Osteoblast (primary cell): ENCODE results near the gene PTN. TPM values are rescaled to one million over a fixed set of nuclear protein-coding genes. Genes with fewer than 3 reads are reported as not detected.
A peak's percentile ranks its signal among the peaks of the same experiment; 100 is the strongest.

Experiments used
- DNase-seq: peaks from one replicate; pipeline ENCODE4 v3.0.0; 2011; ENCODE audit warnings: low spot score, mixed read lengths; ENCODE audit not compliant: insufficient read length; ENCODE audit errors: missing footprints
- H2AFZ ChIP-seq: 2 replicates; pipeline ENCODE4 v1.6.0; 2011; ENCODE audit warnings: mild to moderate bottlenecking, low read length
- H3K27ac ChIP-seq: 2 replicates; pipeline ENCODE4 v1.5.1; 2011; ENCODE audit warnings: mild to moderate bottlenecking, low read depth, low read length, moderate library complexity
- H3K27me3 ChIP-seq: 2 replicates; pipeline ENCODE4 v1.6.0; 2012; ENCODE audit warnings: mild to moderate bottlenecking, control low read depth, inconsistent platforms, low read length, moderate library complexity; ENCODE audit not compliant: insufficient read depth
- H3K36me3 ChIP-seq: 2 replicates; pipeline ENCODE4 v1.5.1; 2011; ENCODE audit warnings: mild to moderate bottlenecking, low read length, control low read depth, moderate library complexity; ENCODE audit not compliant: insufficient read depth
- H3K4me1 ChIP-seq: 2 replicates; pipeline ENCODE4 v1.5.1; 2011; ENCODE audit warnings: mild to moderate bottlenecking, low read length, control low read depth, moderate library complexity; ENCODE audit not compliant: insufficient read depth
- H3K4me2 ChIP-seq: 2 replicates; pipeline ENCODE4 v1.6.0; 2011; ENCODE audit warnings: mild to moderate bottlenecking, low read length; ENCODE audit not compliant: insufficient read depth
- H3K4me3 ChIP-seq: fragments of 200-600 bp; sonication (generic); 3 replicates; pipeline ENCODE4 v1.5.1; 2012; ENCODE audit warnings: mild to moderate bottlenecking, low read length, inconsistent platforms; ENCODE audit not compliant: insufficient read depth
- H3K79me2 ChIP-seq: 2 replicates; pipeline ENCODE4 v1.6.0; 2012; ENCODE audit warnings: mild to moderate bottlenecking, low read length, control low read depth, inconsistent platforms; ENCODE audit not compliant: insufficient read depth
- H3K9me3 ChIP-seq: 2 replicates; pipeline ENCODE4 v1.5.1; 2011; ENCODE audit warnings: low read depth, low read length, control low read depth
- H4K20me1 ChIP-seq: 2 replicates; pipeline ENCODE4 v1.6.0; 2012; ENCODE audit warnings: mild to moderate bottlenecking, low read length, control low read depth; ENCODE audit not compliant: insufficient read depth
- total RNA-seq: library from RNA; depleted of rRNA; stranded (reverse); fragments of >200 nt; gene quantifications from 2 replicates; pipeline ENCODE4 v1.2.3, GENCODE V29; 2012
- TF ChIP-seq, protein P1 (sequence below): IDR thresholded peaks from 2 replicates; pipeline ENCODE4 v1.5.1; 2011; ENCODE audit warnings: mild to moderate bottlenecking, low read depth, low read length, moderate library complexity; ENCODE audit errors: extremely low read depth

PTN gene
- total RNA-seq, 1 donor: 21.0 TPM

DNA sequence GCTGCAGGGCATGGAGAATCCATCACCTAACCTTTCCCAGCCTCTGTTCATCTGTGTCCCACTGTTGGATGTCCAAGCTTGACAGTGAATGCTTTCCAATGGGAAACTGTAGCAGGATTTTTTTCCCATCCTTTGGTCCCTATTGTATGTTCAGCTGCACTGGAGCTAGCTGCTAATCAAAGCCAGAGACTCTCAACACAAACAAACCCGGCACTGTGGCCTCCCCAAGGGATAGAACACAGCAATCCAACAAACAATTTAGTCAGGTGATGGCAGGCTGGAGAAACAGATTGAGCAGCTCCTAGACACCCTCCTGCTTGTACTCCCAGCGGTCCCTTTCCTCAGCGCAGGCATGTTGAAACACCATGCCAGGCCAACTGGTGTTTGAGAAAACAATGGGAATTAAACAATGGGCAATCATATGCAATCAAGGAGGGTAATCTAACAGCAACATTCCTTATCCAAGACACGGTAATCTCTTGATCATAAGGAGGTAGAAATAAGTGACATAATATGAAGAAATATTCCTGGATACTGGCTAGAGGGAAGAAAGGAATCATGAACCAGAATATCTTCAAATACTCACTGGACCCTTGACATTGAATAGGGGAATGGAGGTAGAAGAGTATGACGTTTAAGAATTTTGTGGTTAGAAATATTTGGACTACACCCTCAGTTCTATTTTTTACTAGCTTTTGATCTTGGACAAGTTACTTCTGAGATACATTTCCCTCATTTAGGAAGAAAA is 15.0 kb downstream of the PTN start:
- H3K9me3 ChIP-seq: no peaks in the 10 kb centered on the region
- H3K36me3 ChIP-seq: no peaks in the 10 kb centered on the region
- TF ChIP-seq, protein P1, sequence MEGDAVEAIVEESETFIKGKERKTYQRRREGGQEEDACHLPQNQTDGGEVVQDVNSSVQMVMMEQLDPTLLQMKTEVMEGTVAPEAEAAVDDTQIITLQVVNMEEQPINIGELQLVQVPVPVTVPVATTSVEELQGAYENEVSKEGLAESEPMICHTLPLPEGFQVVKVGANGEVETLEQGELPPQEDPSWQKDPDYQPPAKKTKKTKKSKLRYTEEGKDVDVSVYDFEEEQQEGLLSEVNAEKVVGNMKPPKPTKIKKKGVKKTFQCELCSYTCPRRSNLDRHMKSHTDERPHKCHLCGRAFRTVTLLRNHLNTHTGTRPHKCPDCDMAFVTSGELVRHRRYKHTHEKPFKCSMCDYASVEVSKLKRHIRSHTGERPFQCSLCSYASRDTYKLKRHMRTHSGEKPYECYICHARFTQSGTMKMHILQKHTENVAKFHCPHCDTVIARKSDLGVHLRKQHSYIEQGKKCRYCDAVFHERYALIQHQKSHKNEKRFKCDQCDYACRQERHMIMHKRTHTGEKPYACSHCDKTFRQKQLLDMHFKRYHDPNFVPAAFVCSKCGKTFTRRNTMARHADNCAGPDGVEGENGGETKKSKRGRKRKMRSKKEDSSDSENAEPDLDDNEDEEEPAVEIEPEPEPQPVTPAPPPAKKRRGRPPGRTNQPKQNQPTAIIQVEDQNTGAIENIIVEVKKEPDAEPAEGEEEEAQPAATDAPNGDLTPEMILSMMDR: no peak
- H4K20me1 ChIP-seq: no peaks in the 10 kb centered on the region
- no peak overlapping the region for H3K4me2 ChIP-seq
- no peak overlapping the region for H3K4me3 ChIP-seq
- H3K27me3 ChIP-seq: no peaks in the 10 kb centered on the region
- DNase-seq: no peak
- H3K79me2 ChIP-seq: no peaks in the 10 kb centered on the region
- H3K27ac ChIP-seq: no peak overlapping the region
- H2AFZ ChIP-seq: no peak overlapping the region
- peaks cover 9% of the 10 kb centered on the region for H3K4me1 ChIP-seq

DNA sequence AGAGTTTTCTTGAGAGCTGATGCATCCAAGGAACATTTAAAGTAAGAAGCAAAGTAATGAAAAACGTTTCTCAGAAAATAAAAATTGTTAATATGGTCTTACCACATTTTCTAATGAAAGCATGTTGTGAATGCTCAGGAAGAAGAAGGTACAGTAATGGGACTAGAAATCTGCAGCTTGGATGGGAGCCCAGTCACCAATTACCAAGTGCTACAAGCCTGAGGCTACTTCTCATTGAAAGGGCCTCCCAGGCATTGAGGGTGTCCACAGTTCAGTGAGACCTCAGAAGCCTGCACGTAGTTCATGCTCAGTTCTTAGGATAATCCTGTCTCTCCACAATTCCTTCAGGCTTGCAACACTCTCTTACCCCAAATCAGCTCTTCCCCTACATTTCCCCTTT is 17.6 kb downstream of the PTN start:
- H3K36me3 ChIP-seq: no peaks in the 10 kb centered on the region
- peaks cover 1% of the 10 kb centered on the region for H3K4me1 ChIP-seq
- peaks cover 3% of the 10 kb centered on the region for H3K9me3 ChIP-seq
- TF ChIP-seq, protein P1: no peak
- H3K27ac ChIP-seq: no peak overlapping the region
- H3K4me3 ChIP-seq: no peak overlapping the region
- no peak overlapping the region for H3K4me2 ChIP-seq
- peak; percentile 50 for DNase-seq
- H3K27me3 ChIP-seq: no peaks in the 10 kb centered on the region
- H3K79me2 ChIP-seq: no peaks in the 10 kb centered on the region
- H4K20me1 ChIP-seq: no peaks in the 10 kb centered on the region
- H2AFZ ChIP-seq: no peak overlapping the region

DNA sequence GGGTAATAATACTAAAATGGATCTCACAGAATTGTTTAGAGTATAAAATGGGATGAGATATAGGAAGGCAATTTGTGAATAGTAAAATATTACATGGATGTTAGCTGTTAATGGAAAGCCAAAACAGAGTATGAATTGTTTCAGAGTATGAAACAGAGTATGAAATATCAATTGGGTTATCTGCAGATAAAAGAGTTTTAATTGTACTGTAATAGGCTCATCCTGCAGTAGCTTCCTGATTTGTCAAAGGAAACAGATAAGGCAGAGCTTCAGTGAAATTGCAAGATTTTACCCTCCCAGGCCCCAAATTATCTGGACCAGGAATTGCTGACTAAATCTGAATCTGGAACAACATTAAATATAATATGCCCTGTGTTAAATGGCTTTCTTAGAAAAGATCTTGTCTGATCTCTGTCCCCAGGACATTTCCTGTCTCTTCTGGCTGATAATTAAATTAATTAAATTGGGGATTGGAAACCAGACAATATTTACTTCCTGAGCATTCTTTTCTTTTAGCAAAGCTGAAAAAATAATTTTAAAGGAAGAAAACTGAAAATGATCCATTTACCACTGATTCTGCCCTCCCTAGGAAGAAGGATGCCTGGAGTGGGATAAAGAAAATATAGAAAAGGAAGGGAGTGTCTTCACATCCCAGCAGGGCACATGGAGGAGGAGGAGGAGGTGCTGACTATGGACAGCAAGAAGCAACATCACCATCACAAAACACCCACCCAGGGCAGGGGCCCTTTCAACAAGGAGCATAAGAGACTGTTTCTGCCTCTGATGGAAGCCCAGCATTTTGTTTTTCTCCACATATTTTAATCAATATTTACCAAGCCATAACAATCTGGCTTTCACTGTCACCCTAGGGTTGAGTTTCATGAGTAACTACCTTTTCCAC is 18.5 kb downstream of the PTN start:
- H3K27ac ChIP-seq: no peak overlapping the region
- no peak overlapping the region for H3K4me3 ChIP-seq
- no peaks in the 10 kb centered on the region for H4K20me1 ChIP-seq
- no peaks in the 10 kb centered on the region for H3K27me3 ChIP-seq
- no peaks in the 10 kb centered on the region for H3K4me1 ChIP-seq
- H3K9me3 ChIP-seq: peaks cover 3% of the 10 kb centered on the region
- TF ChIP-seq, protein P1: no peak
- H3K4me2 ChIP-seq: no peak overlapping the region
- no peak for DNase-seq
- no peak overlapping the region for H2AFZ ChIP-seq
- no peaks in the 10 kb centered on the region for H3K36me3 ChIP-seq
- H3K79me2 ChIP-seq: no peaks in the 10 kb centered on the region

DNA sequence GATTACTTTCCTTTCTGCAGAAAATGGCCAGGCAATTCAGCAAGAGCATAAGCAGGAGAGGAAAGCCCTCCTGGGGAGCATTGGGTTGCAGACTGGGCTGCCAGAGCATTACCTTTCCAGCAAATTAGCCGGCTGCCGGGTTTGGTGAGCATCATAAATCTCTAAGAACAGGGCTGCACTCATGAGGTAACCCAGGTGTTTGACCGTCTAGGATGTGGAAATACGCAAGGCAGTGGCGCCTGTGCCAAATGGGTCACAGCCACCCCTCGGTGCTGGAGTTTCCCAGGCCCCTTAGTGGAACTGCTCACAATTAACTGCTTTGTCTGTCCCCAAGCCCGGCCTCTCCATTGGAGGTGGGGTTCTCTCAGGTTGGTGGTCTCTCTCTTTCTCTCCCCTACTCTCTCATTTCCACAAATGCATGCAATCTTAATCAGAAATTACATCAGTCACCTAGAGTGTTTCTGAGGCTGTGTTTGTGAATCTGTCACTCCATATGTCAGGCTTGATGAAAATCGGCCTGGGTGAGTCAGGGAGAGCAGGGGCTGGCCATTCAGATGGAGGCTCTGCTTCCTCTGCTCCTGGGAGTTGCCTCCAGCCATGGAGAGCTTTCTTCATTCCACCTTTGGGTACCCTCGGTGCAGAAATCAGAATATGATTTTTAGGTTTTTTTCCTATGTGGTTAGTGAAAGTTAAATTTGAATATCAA is 26.7 kb downstream of the PTN start:
- no peak overlapping the region for H3K4me3 ChIP-seq
- no peaks in the 10 kb centered on the region for H3K9me3 ChIP-seq
- no peaks in the 10 kb centered on the region for H3K36me3 ChIP-seq
- H3K79me2 ChIP-seq: no peaks in the 10 kb centered on the region
- no peak overlapping the region for H3K27ac ChIP-seq
- H3K27me3 ChIP-seq: no peaks in the 10 kb centered on the region
- no peaks in the 10 kb centered on the region for H4K20me1 ChIP-seq
- DNase-seq: no peak
- H2AFZ ChIP-seq: no peak overlapping the region
- no peak overlapping the region for H3K4me2 ChIP-seq
- no peaks in the 10 kb centered on the region for H3K4me1 ChIP-seq
- TF ChIP-seq, protein P1: no peak
